ENCODE data around the gene CAPZB. TPM values are rescaled to one million over a fixed set of nuclear protein-coding genes. Genes with fewer than 3 reads are reported as not detected.

Gene CAPZB
- polyA plus RNA-seq, 1 of the 3 experiments (the other 2 are of a cell fraction) = 122 TPM

DNA sequence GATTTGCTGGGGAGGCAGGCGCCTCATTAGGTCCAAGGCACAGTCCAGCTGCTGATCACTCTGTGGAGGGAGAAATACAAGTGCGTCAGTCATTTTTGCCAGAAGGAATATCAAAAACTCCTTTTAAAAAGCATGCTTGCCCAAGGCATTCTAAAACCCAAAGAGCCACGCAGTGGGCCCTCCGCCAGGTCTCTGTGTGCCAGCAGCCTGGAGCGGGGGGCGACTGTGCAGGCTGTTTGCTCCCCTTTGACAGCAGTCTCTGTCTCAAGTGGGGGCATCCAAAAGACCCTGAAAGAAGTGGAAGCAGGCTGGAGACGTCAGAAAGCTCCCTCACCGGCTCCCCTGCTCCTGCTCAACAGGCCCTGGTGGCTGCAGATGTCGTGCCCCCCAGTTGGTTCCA is 65.6 kb downstream of the CAPZB start:
- ChIA-PET POLR2A (no interaction called here), CTCF (interaction anchor here (0.7 to 1.9 kb wide), 5 partner anchors 14 to 234 kb away, joined by 3 to 6 read pairs (median 5); no protein-coding TSS in a partner anchor)
- Histone ChIP-seq H3K4me3 (ENCODE audit: low read depth in 2 of 2, low read length in 1 of 2) (no peak overlapping the region), H3K27ac (ENCODE audit: low read depth in 2 of 2, low read length in 1 of 2) (peak overlapping the region in 1 of 2 experiments; percentile 40; a peak in 1 of 4 replicates), H3K36me3 (replicated peaks in 1 of 2; ENCODE audit: control insufficient read depth in 1 of 2, insufficient read depth in 2 of 2, low read length in 1 of 2) (peaks cover 18 to 25% of the 10 kb centered on the region in 2 experiments), H3K4me1 (ENCODE audit: control insufficient read depth in 1 of 2, insufficient read depth in 2 of 2, low read depth in 1 of 2, low read length in 1 of 2) (peaks cover 10 to 30% of the 10 kb centered on the region in 2 experiments; a peak in 2 of 4 replicates), H3K79me2 (ENCODE audit: insufficient read depth) (peaks cover 99% of the 10 kb centered on the region), H4K20me1 (ENCODE audit: insufficient read depth) (peaks cover 97% of the 10 kb centered on the region), H3F3A (replicated peaks; ENCODE audit: insufficient read depth) (no peaks in the 10 kb centered on the region), H3K9me2 (no peaks in the 10 kb centered on the region), H3K4me2 (no peak overlapping the region), H3K27me3 (ENCODE audit: insufficient read depth) (no peaks in the 10 kb centered on the region), H2AFZ (ENCODE audit: low read depth) (no peak overlapping the region), H3K9ac (no peak overlapping the region), H3K9me3 (no peaks in the 10 kb centered on the region)
- DNase-seq = no peak
- WGBS (ENCODE audit: low lambda C conversion rate) = 88% methylated on average over 7 of the region's 9 CpGs
- TF ChIP-seq MXI1 (IDR thresholded peaks at IDR 0.05; ENCODE audit: low read depth, low read length) = no peak
- no peak for TF ChIP-seq POLR2AphosphoS5 (IDR thresholded peaks at IDR 0.05; ENCODE audit: low read depth, low read length)
- no peak for TF ChIP-seq YY1 (IDR thresholded peaks at IDR 0.05; ENCODE audit: low read depth)
- TF ChIP-seq FOXJ3 (CRISPR knock-in tag; IDR thresholded peaks at IDR 0.05) = no peak
- no peak for TF ChIP-seq EP300 (IDR thresholded peaks at IDR 0.05; ENCODE audit: borderline replicate concordance in 1 of 2, low read depth in 1 of 2, low read length in 1 of 2)
- TF ChIP-seq SIN3A (IDR thresholded peaks at IDR 0.05; ENCODE audit: borderline replicate concordance, low read depth, low read length) = no peak
- no peak for TF ChIP-seq SMC3 (IDR thresholded peaks at IDR 0.05; ENCODE audit: low read depth, low read length)
- no peak for TF ChIP-seq RCOR1 (IDR thresholded peaks at IDR 0.05; ENCODE audit: low read length)
- no peak for TF ChIP-seq GABPA (IDR thresholded peaks at IDR 0.05; ENCODE audit: low read depth)
- TF ChIP-seq FOXM1 (IDR thresholded peaks at IDR 0.05; ENCODE audit: low read depth) = no peak
- no peak for TF ChIP-seq FOSL2 (IDR thresholded peaks at IDR 0.05; ENCODE audit: borderline replicate concordance, low read depth)
- no peak for TF ChIP-seq ELF1 (IDR thresholded peaks at IDR 0.05)
- no peak for TF ChIP-seq MEF2A (IDR thresholded peaks at IDR 0.05; ENCODE audit: borderline replicate concordance, low read depth)

DNA sequence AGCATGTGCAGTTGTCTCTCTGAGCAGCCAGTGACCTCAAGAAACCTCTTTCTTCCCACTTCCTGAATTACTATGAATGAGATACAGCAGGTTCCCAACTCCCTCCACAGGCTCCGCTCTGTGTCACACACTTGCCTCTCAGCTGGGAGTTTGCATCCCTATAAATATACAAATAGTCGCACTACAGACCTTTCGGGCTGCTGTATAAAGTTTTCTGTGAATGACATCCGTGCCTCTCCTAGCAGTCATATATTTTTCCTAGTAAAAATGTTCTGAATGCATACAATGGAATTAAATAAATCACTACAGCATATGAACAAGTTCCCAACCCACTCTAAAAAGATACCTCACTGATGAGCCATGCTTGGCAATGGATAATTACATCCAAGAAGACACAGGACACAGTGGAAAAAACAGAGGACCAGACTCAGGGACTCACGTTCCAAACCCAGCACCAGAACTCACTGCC is 66.8 kb downstream of the CAPZB start:
- ChIA-PET POLR2A (no interaction called here), CTCF (interaction anchor here (1.0 to 2.3 kb wide), 4 partner anchors 12 to 235 kb away, joined by 3 to 6 read pairs (median 6); no protein-coding TSS in a partner anchor)
- peaks cover 97% of the 10 kb centered on the region for H4K20me1 ChIP-seq (ENCODE audit: insufficient read depth)
- no peak overlapping the region for H2AFZ ChIP-seq (ENCODE audit: low read depth)
- no peak overlapping the region for H3K9ac ChIP-seq
- no peak overlapping the region for H3K4me2 ChIP-seq
- no peaks in the 10 kb centered on the region for H3F3A ChIP-seq (replicated peaks; ENCODE audit: insufficient read depth)
- H3K4me1 ChIP-seq (ENCODE audit: control insufficient read depth in 1 of 2, insufficient read depth in 2 of 2, low read depth in 1 of 2, low read length in 1 of 2) = peaks cover 5 to 35% of the 10 kb centered on the region in 2 experiments; a peak in 2 of 4 replicates
- peaks cover 99% of the 10 kb centered on the region for H3K79me2 ChIP-seq (ENCODE audit: insufficient read depth)
- no peaks in the 10 kb centered on the region for H3K27me3 ChIP-seq (ENCODE audit: insufficient read depth)
- H3K27ac ChIP-seq (ENCODE audit: low read depth in 2 of 2, low read length in 1 of 2) = no peak overlapping the region
- TF ChIP-seq RCOR1 (IDR thresholded peaks at IDR 0.05; ENCODE audit: low read length) = no peak
- TF ChIP-seq FOSL2 (IDR thresholded peaks at IDR 0.05; ENCODE audit: borderline replicate concordance, low read depth) = no peak
- TF ChIP-seq, protein P1, sequence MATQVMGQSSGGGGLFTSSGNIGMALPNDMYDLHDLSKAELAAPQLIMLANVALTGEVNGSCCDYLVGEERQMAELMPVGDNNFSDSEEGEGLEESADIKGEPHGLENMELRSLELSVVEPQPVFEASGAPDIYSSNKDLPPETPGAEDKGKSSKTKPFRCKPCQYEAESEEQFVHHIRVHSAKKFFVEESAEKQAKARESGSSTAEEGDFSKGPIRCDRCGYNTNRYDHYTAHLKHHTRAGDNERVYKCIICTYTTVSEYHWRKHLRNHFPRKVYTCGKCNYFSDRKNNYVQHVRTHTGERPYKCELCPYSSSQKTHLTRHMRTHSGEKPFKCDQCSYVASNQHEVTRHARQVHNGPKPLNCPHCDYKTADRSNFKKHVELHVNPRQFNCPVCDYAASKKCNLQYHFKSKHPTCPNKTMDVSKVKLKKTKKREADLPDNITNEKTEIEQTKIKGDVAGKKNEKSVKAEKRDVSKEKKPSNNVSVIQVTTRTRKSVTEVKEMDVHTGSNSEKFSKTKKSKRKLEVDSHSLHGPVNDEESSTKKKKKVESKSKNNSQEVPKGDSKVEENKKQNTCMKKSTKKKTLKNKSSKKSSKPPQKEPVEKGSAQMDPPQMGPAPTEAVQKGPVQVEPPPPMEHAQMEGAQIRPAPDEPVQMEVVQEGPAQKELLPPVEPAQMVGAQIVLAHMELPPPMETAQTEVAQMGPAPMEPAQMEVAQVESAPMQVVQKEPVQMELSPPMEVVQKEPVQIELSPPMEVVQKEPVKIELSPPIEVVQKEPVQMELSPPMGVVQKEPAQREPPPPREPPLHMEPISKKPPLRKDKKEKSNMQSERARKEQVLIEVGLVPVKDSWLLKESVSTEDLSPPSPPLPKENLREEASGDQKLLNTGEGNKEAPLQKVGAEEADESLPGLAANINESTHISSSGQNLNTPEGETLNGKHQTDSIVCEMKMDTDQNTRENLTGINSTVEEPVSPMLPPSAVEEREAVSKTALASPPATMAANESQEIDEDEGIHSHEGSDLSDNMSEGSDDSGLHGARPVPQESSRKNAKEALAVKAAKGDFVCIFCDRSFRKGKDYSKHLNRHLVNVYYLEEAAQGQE (IDR thresholded peaks at IDR 0.05; ENCODE audit: low read depth, low read length) = no peak
- 92% methylated on average over 5 of the region's 5 CpGs for WGBS (ENCODE audit: low lambda C conversion rate)
- no peak for DNase-seq
- peaks cover 22 to 30% of the 10 kb centered on the region in 2 experiments for H3K36me3 ChIP-seq (replicated peaks in 1 of 2; ENCODE audit: control insufficient read depth in 1 of 2, insufficient read depth in 2 of 2, low read length in 1 of 2)
- H3K9me3 ChIP-seq = no peaks in the 10 kb centered on the region
- H3K9me2 ChIP-seq = no peaks in the 10 kb centered on the region
- no peak overlapping the region for H3K4me3 ChIP-seq (ENCODE audit: low read depth in 2 of 2, low read length in 1 of 2)

Data from SK-N-SH (cell line).